NCI-H1048 (cell line): ENCODE results near the gene CCDC120.
A peak's percentile ranks its signal among the peaks of the same experiment; 100 is the strongest.

ENCODE experiments used
- DNase-seq: peaks from one replicate; lab custom pipeline; 2025; lab: John Stamatoyannopoulos, UW

The CCDC120 gene

GRCh38 chrX:49063715-49064114 is 4.9 kb downstream of the CCDC120 start:
- DNase-seq: no peak

DNA sequence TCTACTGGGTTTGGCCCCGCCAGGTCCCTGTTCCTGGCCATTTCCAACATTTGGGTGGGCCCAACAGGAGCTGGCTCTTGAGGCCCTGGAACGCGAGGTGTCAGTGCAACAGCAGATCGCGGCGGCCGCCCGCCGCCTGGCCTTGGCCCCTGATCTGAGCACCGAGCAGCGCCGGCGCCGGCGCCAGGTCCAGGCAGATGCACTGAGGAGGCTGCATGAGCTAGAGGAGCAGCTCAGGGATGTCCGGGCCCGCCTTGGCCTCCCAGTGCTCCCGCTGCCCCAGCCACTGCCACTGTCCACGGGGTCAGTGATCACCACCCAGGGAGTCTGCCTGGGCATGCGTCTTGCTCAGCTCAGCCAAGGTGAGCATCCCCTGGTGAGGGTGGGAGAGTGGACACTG is 5.5 kb downstream of the CCDC120 start:
- DNase-seq: no peak

GRCh38 chrX:49064735-49065134 is 5.9 kb downstream of the CCDC120 start:
- no peak for DNase-seq

GRCh38 chrX:49066278-49066677 is 7.5 kb downstream of the CCDC120 start:
- no peak for DNase-seq

DNA sequence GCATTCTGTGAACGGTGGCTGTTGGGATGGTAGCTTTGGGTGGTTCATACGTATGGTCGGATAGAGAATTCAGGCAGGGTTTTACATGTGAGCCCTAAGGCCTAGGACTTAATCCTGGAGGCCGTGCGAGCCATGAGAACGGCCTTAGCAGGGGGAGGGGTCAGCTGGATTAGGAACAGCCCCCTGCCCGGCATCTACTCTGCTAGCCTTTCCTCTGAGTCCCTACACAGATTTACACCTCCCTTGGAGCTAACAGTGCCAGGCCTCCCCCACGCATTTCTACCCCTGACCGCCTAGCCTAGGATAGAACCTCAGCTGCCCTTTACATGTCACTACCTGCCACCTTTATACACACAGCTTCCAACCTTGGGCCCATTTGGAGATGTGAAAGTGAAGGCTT is 7.9 kb downstream of the CCDC120 start:
- DNase-seq: no peak

DNA sequence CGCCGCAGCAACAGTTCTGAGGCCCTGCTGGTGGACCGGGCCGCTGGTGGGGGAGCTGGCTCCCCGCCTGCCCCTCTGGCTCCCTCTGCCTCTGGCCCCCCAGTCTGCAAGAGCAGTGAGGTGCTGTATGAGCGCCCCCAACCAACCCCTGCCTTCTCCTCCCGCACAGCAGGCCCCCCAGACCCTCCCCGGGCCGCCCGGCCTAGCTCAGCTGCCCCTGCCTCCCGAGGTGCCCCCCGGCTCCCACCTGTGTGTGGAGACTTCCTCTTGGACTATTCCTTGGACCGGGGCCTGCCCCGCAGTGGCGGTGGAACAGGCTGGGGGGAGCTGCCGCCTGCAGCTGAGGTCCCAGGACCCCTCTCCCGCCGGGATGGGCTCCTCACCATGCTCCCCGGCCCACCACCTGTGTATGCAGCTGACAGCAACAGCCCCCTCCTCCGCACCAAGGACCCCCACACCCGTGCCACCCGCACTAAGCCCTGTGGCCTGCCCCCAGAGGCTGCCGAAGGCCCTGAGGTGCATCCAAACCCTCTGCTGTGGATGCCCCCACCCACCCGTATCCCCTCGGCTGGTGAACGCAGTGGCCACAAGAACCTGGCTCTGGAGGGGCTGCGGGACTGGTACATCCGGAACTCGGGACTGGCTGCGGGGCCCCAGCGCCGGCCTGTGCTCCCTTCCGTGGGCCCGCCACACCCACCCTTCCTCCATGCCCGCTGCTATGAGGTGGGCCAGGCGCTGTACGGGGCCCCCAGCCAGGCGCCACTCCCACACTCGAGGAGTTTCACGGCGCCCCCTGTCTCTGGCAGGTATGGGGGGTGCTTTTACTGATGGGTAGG is 8.7 kb downstream of the CCDC120 start:
- DNase-seq: no peak

GRCh38 chrX:49069038-49069437 is 10.2 kb downstream of the CCDC120 start:
- no peak for DNase-seq

- DNase-seq: no peak
Observed at GRCh38 chrX:49070988-49071387, 12.2 kb downstream of the CCDC120 start.

GRCh38 chrX:49071877-49072711 is 13.3 kb downstream of the CCDC120 start:
- DNase-seq: no peak

DNA sequence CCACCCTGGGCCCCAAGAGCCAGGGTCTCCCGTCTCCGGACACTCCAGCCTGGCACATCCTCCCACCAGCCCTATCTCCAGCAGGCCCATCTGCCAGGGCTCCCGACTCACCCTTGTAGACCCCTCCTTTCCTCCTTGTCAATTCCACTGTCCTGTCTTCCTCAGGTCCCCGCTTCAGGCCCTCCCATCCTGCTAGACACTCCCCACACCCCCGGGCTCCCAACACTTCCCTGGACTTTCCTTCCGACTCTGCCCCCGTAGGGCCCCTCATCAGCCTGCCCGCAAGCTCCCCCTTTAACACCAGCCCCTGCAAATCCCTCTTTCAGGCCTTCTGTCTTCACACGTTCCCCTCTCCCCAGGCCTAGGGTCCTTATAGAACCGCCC is 13.9 kb downstream of the CCDC120 start:
- no peak for DNase-seq

DNA sequence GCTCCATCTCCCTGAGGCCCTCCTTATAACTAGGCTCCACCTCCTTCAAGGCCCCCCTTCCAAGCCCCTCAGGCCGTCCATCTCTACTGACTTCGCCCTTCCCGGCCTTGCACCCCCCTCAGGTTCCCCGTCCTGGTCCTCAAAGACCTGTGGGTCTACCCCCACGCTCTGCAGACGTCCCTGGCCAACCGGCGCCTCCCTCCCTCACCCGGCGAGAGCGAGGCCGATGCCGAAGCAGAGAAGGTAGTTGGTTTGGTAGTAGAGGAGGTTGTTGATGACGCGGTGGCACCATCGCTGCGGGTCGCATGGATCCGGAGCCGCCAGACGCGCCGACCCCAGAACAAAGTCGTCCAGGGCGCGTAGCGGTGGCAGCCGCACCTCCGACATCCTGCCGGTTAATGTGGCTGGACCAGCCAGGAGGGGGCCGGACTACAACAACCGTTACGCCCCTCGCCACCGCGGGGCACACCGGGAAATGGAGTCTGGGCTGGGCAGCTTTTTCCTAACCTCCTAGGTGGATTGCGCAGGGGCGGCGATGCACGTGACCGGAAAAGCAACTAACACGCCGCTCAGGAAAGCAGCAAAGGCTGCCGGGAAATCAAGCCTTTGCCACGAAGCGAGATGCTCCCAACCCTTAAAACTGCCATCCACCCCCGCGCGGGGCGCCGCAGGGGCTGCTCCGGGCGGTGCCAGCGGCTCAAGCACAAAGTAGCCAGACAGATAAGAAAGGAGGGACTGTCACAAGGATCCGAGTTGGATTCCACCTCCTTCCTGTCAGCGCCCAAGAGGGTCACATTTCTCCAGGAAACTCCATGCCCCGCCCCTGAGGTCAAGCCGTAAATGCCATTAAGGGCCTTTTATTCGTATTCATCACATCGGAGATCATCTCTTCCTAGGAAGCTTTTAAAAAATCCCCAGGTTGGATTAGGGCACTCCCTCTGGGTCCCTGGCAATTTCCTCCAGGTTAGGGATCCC is 15.1 kb downstream of the CCDC120 start, which contains the start of gene PRAF2:
TSS of gene PRAF2 (minus strand) at position 402 of the 975 bp plus-strand sequence. CDS start at position 387, 15 bp downstream.
- DNase-seq: peak; percentile 41

DNA sequence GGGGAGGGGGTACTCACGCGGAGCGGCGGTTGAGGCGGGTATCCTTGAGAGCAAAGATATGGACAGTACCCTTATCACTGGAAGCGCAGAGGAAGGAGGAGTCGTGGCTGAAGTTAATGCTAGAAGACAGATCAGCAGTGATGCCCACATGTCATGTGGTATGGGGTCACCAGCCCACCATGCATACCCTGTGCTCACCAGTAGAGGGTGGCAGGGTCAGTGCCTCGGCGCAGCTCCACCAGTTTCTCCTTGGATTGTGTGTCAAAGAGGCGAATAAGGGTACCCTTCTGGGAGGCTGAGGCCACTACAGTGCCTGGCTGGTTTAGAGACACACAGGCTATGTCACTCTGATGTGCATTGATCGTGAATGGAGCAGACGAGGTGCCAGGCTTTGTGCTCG is 16.5 kb downstream of the CCDC120 start:
- no peak for DNase-seq

DNA sequence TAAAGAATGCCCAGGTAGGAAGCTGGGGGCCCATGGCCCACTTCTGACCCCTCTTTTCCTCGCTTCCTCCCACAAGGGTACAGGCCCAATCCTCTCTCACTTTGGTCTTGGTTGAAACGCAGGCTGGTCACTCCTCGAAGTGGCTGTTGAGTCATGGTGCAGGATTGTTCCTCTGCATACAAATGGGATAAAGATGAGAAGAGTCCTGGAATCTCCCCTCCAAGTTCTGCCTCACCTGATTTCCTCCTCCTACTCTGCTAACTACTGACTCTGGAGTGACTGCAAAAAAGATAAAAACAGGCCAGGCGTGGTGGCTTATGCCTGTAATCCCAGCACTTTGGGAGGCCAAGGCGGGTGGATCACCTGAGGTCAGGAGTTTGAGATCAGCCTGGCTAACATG is 19.1 kb downstream of the CCDC120 start:
- no peak for DNase-seq

DNA sequence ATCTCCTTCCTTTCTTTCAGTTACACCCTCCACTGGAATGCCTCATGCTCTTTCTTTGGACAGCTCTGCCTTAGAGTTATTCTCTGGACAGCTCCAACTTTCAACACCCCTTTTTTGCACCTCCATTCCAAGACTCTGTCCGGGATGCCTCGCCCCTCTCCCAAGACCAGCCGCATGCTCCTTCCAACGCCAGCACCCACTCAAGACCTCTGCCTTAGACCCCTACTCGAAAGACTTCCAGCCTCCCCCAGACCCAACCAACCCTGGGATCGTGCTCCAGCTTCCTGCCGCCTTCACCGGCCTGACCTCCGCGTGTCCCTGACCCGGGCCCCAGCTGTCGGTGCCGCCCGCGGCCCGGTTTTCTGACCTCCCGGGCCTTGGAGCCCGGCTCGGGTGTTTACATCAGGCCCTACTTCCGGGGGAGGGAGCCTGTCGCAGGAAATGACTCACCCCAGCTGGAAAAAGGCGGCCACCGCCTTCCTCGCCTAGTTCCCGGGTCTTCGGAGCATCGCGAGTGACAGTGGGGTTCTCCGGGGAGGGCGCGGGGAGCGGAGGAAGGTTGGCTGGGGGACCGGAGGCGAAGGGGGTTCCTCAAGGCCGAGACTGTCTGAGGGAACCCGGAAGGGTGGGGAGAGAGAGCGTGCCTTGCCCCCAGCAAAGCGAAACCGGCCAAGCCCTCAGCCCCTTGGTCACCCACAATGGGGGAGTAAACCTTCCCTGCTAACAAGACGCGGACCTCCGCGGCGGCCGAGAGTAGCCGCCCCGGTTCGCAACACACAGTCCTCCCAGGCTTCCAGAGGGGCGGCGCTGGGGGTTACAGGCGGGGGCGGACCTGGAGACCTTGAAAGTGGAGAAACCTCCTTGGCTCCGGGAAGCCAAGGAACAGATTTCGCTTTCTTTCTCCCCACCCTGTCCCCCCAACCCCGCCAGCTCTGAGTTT is 21.0 kb downstream of the CCDC120 start, which contains the start of gene WDR45:
TSS of gene WDR45 (minus strand) at position 399 of the 940 bp plus-strand sequence. CDS start 1,792 bp downstream, outside the sequence.
- DNase-seq: peak; percentile 7

DNA sequence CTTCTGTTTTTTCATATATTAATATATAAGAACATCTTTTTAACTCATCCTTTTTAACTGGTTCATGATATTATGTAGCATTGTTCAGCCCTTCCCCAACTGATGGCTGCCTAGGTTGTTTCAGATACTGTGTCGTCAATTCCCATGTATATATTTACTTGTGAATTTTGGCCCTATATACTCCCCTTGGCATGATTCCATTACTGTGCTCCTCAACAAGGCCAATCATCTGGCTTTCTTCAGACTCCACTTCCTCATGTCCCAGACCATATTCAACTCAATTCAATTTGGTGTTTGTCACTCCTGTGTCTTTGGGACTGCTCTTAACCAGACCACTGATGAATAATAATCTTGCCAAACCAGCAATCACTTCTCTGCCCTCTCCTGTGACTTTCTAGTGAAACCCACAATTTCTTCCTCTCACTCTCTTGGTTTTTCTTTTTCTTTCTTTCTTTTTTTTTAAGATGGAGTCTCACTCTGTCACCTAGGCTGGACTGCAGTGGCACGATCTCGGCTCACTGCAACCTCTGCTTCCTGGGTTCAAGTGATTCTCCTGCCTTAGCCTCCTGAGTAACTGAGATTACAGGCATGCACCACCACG is 23.6 kb downstream of the CCDC120 start:
- DNase-seq: no peak

- DNase-seq: no peak
Observed at GRCh38 chrX:49089553-49089952, 30.8 kb downstream of the CCDC120 start.

- DNase-seq: no peak
Observed at GRCh38 chrX:49096419-49096818, 37.6 kb downstream of the CCDC120 start.

DNA sequence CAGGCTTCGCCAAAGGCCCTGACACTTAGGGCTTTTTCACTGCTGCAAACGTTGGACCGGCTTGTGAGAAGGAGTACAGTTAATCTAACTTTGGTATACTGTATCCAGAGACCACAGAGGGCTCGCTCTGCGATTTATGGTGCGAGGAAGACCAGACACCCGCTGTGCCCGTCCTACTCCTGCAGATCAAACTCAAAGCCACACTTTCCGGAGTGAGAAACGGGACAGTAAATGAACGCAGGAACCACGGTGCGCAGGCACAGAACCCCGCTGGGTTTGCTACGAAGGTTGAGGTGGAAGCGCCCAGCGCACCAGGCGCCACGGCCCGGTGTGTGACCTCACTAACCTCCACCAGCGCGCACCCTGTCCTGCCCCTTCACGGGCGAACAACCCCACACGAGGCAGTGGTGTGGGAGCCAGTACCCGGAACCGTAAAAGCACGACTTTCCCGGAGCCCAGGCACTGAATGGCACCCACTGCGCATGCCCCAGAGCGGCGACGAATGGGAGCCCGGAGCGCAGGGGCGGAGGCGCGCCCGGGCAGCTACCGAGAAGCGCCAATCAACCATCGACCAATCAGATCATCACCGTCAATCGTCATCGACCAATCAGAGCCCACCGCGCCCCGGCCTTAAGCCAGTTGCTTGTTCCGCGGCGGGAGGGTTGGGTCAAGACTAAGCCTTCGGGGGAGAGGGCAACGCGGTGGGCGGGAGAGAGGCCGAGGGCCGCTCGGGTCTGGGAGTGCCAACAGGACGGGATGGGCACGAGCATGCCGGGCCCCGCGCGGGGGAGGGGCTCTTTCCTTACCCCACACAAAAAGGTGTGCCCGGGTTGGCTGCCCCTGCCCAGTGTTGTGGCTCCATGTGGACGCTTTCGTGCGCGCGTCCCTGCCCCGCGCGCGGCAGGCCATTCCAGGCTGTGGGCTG is 42.2 kb downstream of the CCDC120 start:
- peak; percentile 66 for DNase-seq

DNA sequence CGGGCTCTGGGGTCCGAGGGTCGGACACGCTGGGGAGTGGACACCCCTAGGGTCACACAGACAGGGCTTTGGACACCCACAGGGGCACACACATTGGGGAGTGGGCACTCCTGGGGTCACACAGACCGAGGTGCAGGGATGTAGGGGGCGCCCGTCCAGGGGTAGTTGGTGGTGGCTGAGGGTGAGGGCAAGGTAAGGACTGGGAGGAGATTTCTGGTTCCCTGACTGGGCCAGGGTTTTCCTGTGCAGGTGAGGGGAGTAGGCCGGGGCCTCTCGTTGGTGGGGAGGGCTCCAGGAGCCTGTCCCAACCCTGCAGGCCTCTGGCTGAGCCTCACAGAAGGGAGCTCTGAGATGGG is 42.8 kb downstream of the CCDC120 start:
- no peak for DNase-seq
